ENCODE measurements around the gene GANAB.
"Not testable (repeated sequence)": the region's sequence is repeated elsewhere in the genome, so short reads cannot be mapped to it uniquely, and the experiment has no call there.

The GANAB gene

GRCh38 chr11:62654297-62654696, 7.9 kb upstream of the GANAB start:
- no peak for DNase-seq (ENCODE audit: insufficient read length, low spot score)
- no peak for FAIRE-seq
- no peak for TF ChIP-seq POLR2A (IDR thresholded peaks at IDR 0.05; ENCODE audit: low read depth, low read length)

- TF ChIP-seq POLR2A (IDR thresholded peaks at IDR 0.05; ENCODE audit: low read depth, low read length), result no peak
- DNase-seq (ENCODE audit: insufficient read length, low spot score), result no peak
- FAIRE-seq, result no peak
Measured at GRCh38 chr11:62652161-62653006, 6.0 kb upstream of the GANAB start.

- DNase-seq (ENCODE audit: insufficient read length, low spot score); FAIRE-seq: not testable (repeated sequence)
Measured at GRCh38 chr11:62650283-62650682, 3.9 kb upstream of the GANAB start.

GRCh38 chr11:62649486-62649885, 3.1 kb upstream of the GANAB start:
- TF ChIP-seq POLR2A (IDR thresholded peaks at IDR 0.05; ENCODE audit: low read depth, low read length), result no peak
- DNase-seq (ENCODE audit: insufficient read length, low spot score) (no peak), FAIRE-seq (no peak)

- FAIRE-seq (no peak), DNase-seq (ENCODE audit: insufficient read length, low spot score) (no peak)
- no peak for TF ChIP-seq POLR2A (IDR thresholded peaks at IDR 0.05; ENCODE audit: low read depth, low read length)
Measured at GRCh38 chr11:62648967-62649364, 2.6 kb upstream of the GANAB start.

GRCh38 chr11:62648185-62648966, 2.0 kb upstream of the GANAB start:
- DNase-seq (ENCODE audit: insufficient read length, low spot score) (no peak), FAIRE-seq (no peak)
- no peak for TF ChIP-seq POLR2A (IDR thresholded peaks at IDR 0.05; ENCODE audit: low read depth, low read length)

- FAIRE-seq (no peak), DNase-seq (ENCODE audit: insufficient read length, low spot score) (no peak)
- no peak for TF ChIP-seq POLR2A (IDR thresholded peaks at IDR 0.05; ENCODE audit: low read depth, low read length)
Measured at GRCh38 chr11:62647609-62648005, 1.2 kb upstream of the GANAB start.

GRCh38 chr11:62646825-62647608, 604 bp upstream of the GANAB start:
- FAIRE-seq (no peak), DNase-seq (ENCODE audit: insufficient read length, low spot score) (no peak)
- no peak for TF ChIP-seq POLR2A (IDR thresholded peaks at IDR 0.05; ENCODE audit: low read depth, low read length)

GRCh38 chr11:62645671-62645945, 805 bp downstream of the GANAB start:
- FAIRE-seq (no peak), DNase-seq (ENCODE audit: insufficient read length, low spot score) (no peak)
- TF ChIP-seq POLR2A (IDR thresholded peaks at IDR 0.05; ENCODE audit: low read depth, low read length), result no peak

- no peak for FAIRE-seq
- no peak for TF ChIP-seq POLR2A (IDR thresholded peaks at IDR 0.05; ENCODE audit: low read depth, low read length)
- no peak for DNase-seq (ENCODE audit: insufficient read length, low spot score)
Measured at GRCh38 chr11:62644220-62644619, 2.2 kb downstream of the GANAB start.

GRCh38 chr11:62632492-62632891, 13.9 kb downstream of the GANAB start:
- DNase-seq (ENCODE audit: insufficient read length, low spot score) (no peak), FAIRE-seq (no peak)
- no peak for TF ChIP-seq POLR2A (IDR thresholded peaks at IDR 0.05; ENCODE audit: low read depth, low read length)

GRCh38 chr11:62627713-62628112, 18.7 kb downstream of the GANAB start:
- TF ChIP-seq POLR2A (IDR thresholded peaks at IDR 0.05; ENCODE audit: low read depth, low read length), result no peak
- FAIRE-seq (no peak), DNase-seq (ENCODE audit: insufficient read length, low spot score) (no peak)

GRCh38 chr11:62622476-62623089, 23.8 kb downstream of the GANAB start:
- FAIRE-seq (no peak), DNase-seq (ENCODE audit: insufficient read length, low spot score) (no peak)
- no peak for TF ChIP-seq POLR2A (IDR thresholded peaks at IDR 0.05; ENCODE audit: low read depth, low read length)
